GM18858 (cell line): ENCODE data around the gene SIRPG.
"Not testable (repeated sequence)": the region's sequence is repeated elsewhere in the genome, so short reads cannot be mapped to it uniquely, and the experiment has no call there.

ENCODE experiments used
- ATAC-seq: cut with Tn5 transposase; IDR thresholded peaks from one replicate; pipeline ENCODE4 v1.9.1; 2021; ENCODE audit not compliant: unreplicated experiment

The SIRPG gene

GRCh38 chr20:1672728-1673127 is 15.1 kb upstream of the SIRPG start:
- ATAC-seq, result no peak

GRCh38 chr20:1671891-1672669 is 14.5 kb upstream of the SIRPG start:
- ATAC-seq, result no peak

GRCh38 chr20:1669304-1669703 is 11.7 kb upstream of the SIRPG start:
- no peak for ATAC-seq

GRCh38 chr20:1667502-1668085 is 10.0 kb upstream of the SIRPG start:
- ATAC-seq, result no peak

- no peak for ATAC-seq
Observed at GRCh38 chr20:1666802-1667201, 9.2 kb upstream of the SIRPG start.

- ATAC-seq, result no peak
Observed at GRCh38 chr20:1665345-1665744, 7.8 kb upstream of the SIRPG start.

GRCh38 chr20:1664911-1665310 is 7.3 kb upstream of the SIRPG start:
- ATAC-seq, result no peak

- no peak for ATAC-seq
Observed at GRCh38 chr20:1663917-1664316, 6.3 kb upstream of the SIRPG start.

GRCh38 chr20:1661542-1662299 is 4.1 kb upstream of the SIRPG start:
- no peak for ATAC-seq

- ATAC-seq, result no peak
Observed at GRCh38 chr20:1660246-1660645, 2.7 kb upstream of the SIRPG start.

GRCh38 chr20:1656844-1657243 is 735 bp downstream of the SIRPG start:
- no peak for ATAC-seq

- ATAC-seq, result no peak
Observed at GRCh38 chr20:1654996-1655395, 2.6 kb downstream of the SIRPG start.

- no peak for ATAC-seq
Observed at GRCh38 chr20:1652960-1653359, 4.6 kb downstream of the SIRPG start.

GRCh38 chr20:1652104-1652503 is 5.5 kb downstream of the SIRPG start:
- no peak for ATAC-seq

GRCh38 chr20:1651268-1652058 is 6.1 kb downstream of the SIRPG start:
- no peak for ATAC-seq

- no peak for ATAC-seq
Observed at GRCh38 chr20:1648101-1648500, 9.5 kb downstream of the SIRPG start.

GRCh38 chr20:1646975-1647431 is 10.6 kb downstream of the SIRPG start:
- ATAC-seq, result no peak

- ATAC-seq, result no peak
Observed at GRCh38 chr20:1644101-1644962, 13.2 kb downstream of the SIRPG start.

GRCh38 chr20:1638643-1639042 is 18.9 kb downstream of the SIRPG start:
- ATAC-seq, result not testable (repeated sequence)

GRCh38 chr20:1637755-1638154 is 19.8 kb downstream of the SIRPG start:
- no peak for ATAC-seq
